Measurements from ENCODE around the gene PFKFB4.
"Not testable (repeated sequence)": the region's sequence is repeated elsewhere in the genome, so short reads cannot be mapped to it uniquely, and the experiment has no call there.

The PFKFB4 gene

GRCh38 chr3:48535578-48535977, 21.0 kb downstream of the PFKFB4 start:
- no peak overlapping the region for H3K4me3 ChIP-seq (replicated peaks; ENCODE audit: low read depth, low read length)
- no peak for TF ChIP-seq CTCF (IDR thresholded peaks at IDR 0.05; ENCODE audit: low read depth, low read length, missing control alignments)
- no peak for DNase-seq (ENCODE audit: extremely low read depth, low read depth)

GRCh38 chr3:48532977-48533337, 23.6 kb downstream of the PFKFB4 start:
- no peak for TF ChIP-seq CTCF (IDR thresholded peaks at IDR 0.05; ENCODE audit: low read depth, low read length, missing control alignments)
- DNase-seq (ENCODE audit: extremely low read depth, low read depth) = no peak
- H3K4me3 ChIP-seq (replicated peaks; ENCODE audit: low read depth, low read length) = no peak overlapping the region

DNA sequence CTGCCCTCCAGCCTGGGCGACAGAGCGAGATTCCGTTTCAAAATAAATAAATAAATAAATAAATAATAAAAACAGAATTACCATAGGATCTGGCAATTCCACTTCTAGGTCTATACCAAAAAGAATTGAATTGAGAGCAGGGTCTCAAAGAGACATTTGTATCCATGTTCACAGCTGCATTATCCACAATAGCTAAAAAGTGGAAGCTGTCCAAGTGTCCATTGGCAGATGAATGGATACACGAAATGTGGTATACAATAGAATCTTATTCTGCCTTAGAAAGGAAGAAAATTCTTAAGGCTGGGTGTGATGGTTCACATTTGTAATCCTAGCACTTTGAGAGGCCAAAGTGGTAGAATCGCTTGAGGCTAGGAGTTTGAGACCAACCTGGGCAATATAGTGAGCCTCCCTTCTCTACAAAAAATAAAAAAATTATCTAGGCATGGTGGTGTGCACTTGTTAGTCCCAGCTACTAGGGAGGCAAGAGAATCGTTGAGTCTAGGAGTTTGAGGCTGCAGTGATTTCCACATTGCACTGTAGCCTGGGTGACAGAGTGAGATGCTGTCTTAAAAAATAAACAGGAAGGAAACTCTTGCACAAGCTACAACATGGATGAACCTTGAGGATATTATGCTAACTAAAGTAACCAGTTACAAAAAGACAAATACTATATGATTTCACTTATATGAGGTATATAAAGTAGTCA, 24.2 kb downstream of the PFKFB4 start:
- TF ChIP-seq CTCF (IDR thresholded peaks at IDR 0.05; ENCODE audit: low read depth, low read length, missing control alignments) = no peak
- H3K4me3 ChIP-seq (replicated peaks; ENCODE audit: low read depth, low read length) = no peak overlapping the region
- DNase-seq (ENCODE audit: extremely low read depth, low read depth) = no peak

DNA sequence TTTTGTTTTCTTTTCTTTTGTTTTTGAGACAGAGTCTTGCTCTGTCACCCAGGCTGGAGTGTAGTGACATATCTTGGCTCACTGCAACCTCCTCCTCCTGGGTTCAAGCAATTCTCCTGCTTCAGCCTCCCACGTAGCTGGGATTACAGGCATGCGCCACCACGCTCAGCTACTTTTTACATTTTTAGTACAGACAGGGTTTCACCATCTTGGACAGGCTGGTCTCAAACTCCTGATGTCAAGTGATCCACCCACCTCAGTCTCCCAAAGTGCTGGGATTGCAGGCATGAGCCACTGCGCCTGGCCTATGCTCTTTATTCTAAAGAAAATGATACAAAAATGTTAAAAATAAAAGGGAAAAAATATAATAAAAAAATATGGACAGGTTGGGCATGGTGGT, 25.9 kb downstream of the PFKFB4 start:
- not testable (repeated sequence) for H3K4me3 ChIP-seq (replicated peaks; ENCODE audit: low read depth, low read length); DNase-seq (ENCODE audit: extremely low read depth, low read depth)

- H3K4me3 ChIP-seq (replicated peaks; ENCODE audit: low read depth, low read length) = no peak overlapping the region
- TF ChIP-seq CTCF (IDR thresholded peaks at IDR 0.05; ENCODE audit: low read depth, low read length, missing control alignments) = no peak
- no peak for DNase-seq (ENCODE audit: extremely low read depth, low read depth)
Measured at GRCh38 chr3:48528754-48529153, 27.8 kb downstream of the PFKFB4 start.

- DNase-seq (ENCODE audit: extremely low read depth, low read depth) = no peak
- no peak for TF ChIP-seq CTCF (IDR thresholded peaks at IDR 0.05; ENCODE audit: low read depth, low read length, missing control alignments)
- no peak overlapping the region for H3K4me3 ChIP-seq (replicated peaks; ENCODE audit: low read depth, low read length)
Measured at GRCh38 chr3:48528048-48528447, 28.6 kb downstream of the PFKFB4 start.

GRCh38 chr3:48524970-48525369, 31.6 kb downstream of the PFKFB4 start:
- no peak overlapping the region for H3K4me3 ChIP-seq (replicated peaks; ENCODE audit: low read depth, low read length)
- no peak for DNase-seq (ENCODE audit: extremely low read depth, low read depth)
- TF ChIP-seq CTCF (IDR thresholded peaks at IDR 0.05; ENCODE audit: low read depth, low read length, missing control alignments) = no peak

Measured in HFF-Myc (cell line).